ENCODE data around the gene NAA15. TPM values are rescaled to one million over a fixed set of nuclear protein-coding genes. Genes with fewer than 3 reads are reported as not detected.

NAA15 gene
- total and polyA plus RNA-seq, 2 of the 8 experiments (the other 6 are each of a cell fraction or from before 2014, with no cell fraction given), result 9.7 to 124 TPM

DNA sequence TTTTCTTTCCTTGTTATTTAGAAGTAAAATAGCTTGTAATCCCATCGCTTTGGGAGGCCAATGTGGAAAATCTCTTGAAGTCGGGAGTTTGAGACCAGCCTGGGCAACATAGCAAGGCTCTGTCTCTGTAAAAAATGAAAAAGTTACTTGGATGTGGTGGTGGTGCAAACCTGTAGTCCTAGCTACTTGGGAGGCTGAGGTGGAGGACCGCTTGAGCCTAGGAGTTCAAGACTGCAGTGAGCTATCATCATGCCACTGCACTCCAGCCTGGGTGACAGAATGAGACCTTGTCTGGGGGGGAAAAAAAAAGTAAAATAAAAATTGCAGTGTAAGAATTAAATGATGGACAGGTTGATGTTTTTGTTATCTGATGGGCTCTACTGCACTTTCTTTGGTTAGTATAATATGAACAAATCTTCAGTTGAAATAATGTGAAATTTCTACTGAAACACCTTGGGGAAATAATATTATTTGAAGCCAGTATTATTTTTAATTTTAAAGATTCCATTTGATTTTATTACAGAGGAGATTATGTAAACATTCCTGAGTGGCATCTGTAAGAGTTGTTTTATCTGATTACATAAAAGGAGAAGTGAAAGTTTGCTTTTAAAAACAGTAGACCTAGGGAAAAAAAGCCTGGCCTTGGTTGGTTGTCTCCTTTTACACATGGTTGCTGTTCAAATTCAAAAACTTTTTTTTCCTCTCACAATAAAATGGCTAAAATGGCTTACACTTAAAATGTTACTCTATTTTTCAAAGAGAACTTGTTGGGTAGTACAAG, 11.4 kb downstream of the NAA15 start:
- Histone ChIP-seq H2AFZ (ENCODE audit: low read length) (no peak overlapping the region), H3K18ac (ENCODE audit: extremely low read depth, low read length) (no peak overlapping the region), H3K27ac (ENCODE audit: low read depth, low read length) (no peak overlapping the region), H3K9me3 (ENCODE audit: insufficient read depth in 2 of 2, low read depth in 1 of 2, low read length in 1 of 2) (no peaks in the 10 kb centered on the region), H3K4ac (replicated peaks; ENCODE audit: insufficient read length, low read depth, low read length) (no peak overlapping the region), H4K91ac (replicated peaks; ENCODE audit: insufficient read length, low read length) (no peak overlapping the region), H4K20me1 (replicated peaks in 1 of 2; ENCODE audit: control insufficient read depth in 1 of 2, insufficient read depth in 2 of 2, low read length in 2 of 2) (peaks cover 11 to 18% of the 10 kb centered on the region in 2 experiments), H3K36me3 (ENCODE audit: control insufficient read depth in 2 of 4, insufficient read depth in 4 of 4, low read length in 3 of 4) (peaks cover 0 to 6% (median 0%) of the 10 kb centered on the region in 4 experiments; a peak in 1 of 8 replicates), H3K4me3 (ENCODE audit: extremely low read depth in 1 of 4, insufficient read depth in 2 of 4, low read depth in 3 of 4, low read length in 4 of 4) (no peak overlapping the region), H3K14ac (ENCODE audit: insufficient read length) (no peak overlapping the region), H2BK20ac (ENCODE audit: low read length) (no peak overlapping the region), H2BK120ac (replicated peaks; ENCODE audit: low read depth, low read length) (no peak overlapping the region), H2BK5ac (ENCODE audit: low read depth, low read length) (no peak overlapping the region), H3K23me2 (ENCODE audit: low read depth, low read length) (no peaks in the 10 kb centered on the region), H3K27me3 (replicated peaks in 1 of 4; ENCODE audit: control insufficient read depth in 3 of 4, extremely low read depth in 1 of 4, insufficient read depth in 3 of 4, low read length in 3 of 4) (no peaks in the 10 kb centered on the region), H3K9ac (replicated peaks in 1 of 4; ENCODE audit: extremely low read depth in 1 of 4, low read depth in 3 of 4, low read length in 3 of 4) (no peak overlapping the region), H4K8ac (ENCODE audit: extremely low read depth, insufficient read depth, low read length) (no peak overlapping the region), H2AK5ac (ENCODE audit: low read depth, low read length) (no peak overlapping the region), H3K4me1 (replicated peaks in 1 of 4; ENCODE audit: control insufficient read depth in 3 of 4, insufficient read depth in 4 of 4, low read length in 3 of 4) (peaks cover 5 to 10% (median 5%) of the 10 kb centered on the region in 4 experiments), H3K56ac (replicated peaks; ENCODE audit: insufficient read length, low read depth, low read length) (no peak overlapping the region), H3K4me2 (ENCODE audit: insufficient read depth in 1 of 2, low read depth in 2 of 2, low read length in 2 of 2) (no peak overlapping the region), H3K79me1 (ENCODE audit: low read depth, low read length) (no peaks in the 10 kb centered on the region), H2BK12ac (ENCODE audit: low read depth, low read length) (no peak overlapping the region), H3K79me2 (ENCODE audit: control insufficient read depth in 1 of 2, insufficient read depth in 2 of 2, low read length in 2 of 2) (peaks cover 39 to 99% of the 10 kb centered on the region in 2 experiments), H2BK15ac (ENCODE audit: low read length) (no peak overlapping the region), H4K5ac (ENCODE audit: insufficient read length, low read depth, low read length) (no peak overlapping the region), H3K23ac (ENCODE audit: insufficient read length) (no peak overlapping the region)
- ChIA-PET POLR2A (ENCODE audit: partially characterized antibody) (interaction anchor here (0.6 to 3.7 kb wide), 4 partner anchors 11 to 271 kb away, joined by 3 to 28 read pairs (median 3); partner anchors contain the start of genes NAA15 and NDUFC1), CTCF (ENCODE audit: partially characterized antibody) (interaction anchor here (0.6 to 1.2 kb wide), 3 partner anchors 10 to 58 kb away, joined by 4 read pairs; no protein-coding TSS in a partner anchor)
- WGBS, 2 experiments (ENCODE audit: extremely low coverage in 1 of 2, insufficient coverage in 1 of 2, insufficient read length in 1 of 2, insufficient replicate concordance in 2 of 2, low coverage in 1 of 2, low lambda C conversion rate in 2 of 2, missing lambda C conversion rate in 1 of 2), result 90% methylated on average over 3 of the region's 3 CpGs; no CpG with 5 or more reads in 1 of the 2 experiments
- FAIRE-seq, result no peak
- DNase-seq (ENCODE audit: low read depth in 1 of 2, low spot score in 2 of 2), result no peak
- TF ChIP-seq TBP (IDR thresholded peaks at IDR 0.05; ENCODE audit: low read depth, low read length), result no peak
- no peak for TF ChIP-seq EGR1 (IDR thresholded peaks at IDR 0.05; ENCODE audit: borderline replicate concordance, low read depth, low read length)
- no peak for TF ChIP-seq TCF12 (IDR thresholded peaks at IDR 0.05; ENCODE audit: low read depth, low read length)
- TF ChIP-seq CHD1 (IDR thresholded peaks at IDR 0.05; ENCODE audit: low read depth, low read length), result no peak
- TF ChIP-seq EZH2 (IDR thresholded peaks at IDR 0.05; ENCODE audit: low read depth, low read length, severe bottlenecking), result no peak
- TF ChIP-seq, protein P1, sequence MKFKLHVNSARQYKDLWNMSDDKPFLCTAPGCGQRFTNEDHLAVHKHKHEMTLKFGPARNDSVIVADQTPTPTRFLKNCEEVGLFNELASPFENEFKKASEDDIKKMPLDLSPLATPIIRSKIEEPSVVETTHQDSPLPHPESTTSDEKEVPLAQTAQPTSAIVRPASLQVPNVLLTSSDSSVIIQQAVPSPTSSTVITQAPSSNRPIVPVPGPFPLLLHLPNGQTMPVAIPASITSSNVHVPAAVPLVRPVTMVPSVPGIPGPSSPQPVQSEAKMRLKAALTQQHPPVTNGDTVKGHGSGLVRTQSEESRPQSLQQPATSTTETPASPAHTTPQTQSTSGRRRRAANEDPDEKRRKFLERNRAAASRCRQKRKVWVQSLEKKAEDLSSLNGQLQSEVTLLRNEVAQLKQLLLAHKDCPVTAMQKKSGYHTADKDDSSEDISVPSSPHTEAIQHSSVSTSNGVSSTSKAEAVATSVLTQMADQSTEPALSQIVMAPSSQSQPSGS (IDR thresholded peaks at IDR 0.05; ENCODE audit: low read length), result no peak
- no peak for TF ChIP-seq CEBPB (IDR thresholded peaks at IDR 0.05; ENCODE audit: low read depth, low read length)
- no peak for TF ChIP-seq PHF8 (conservative IDR thresholded peaks at IDR 0.05; ENCODE audit: low read depth, low read length)
- TF ChIP-seq YY1 (IDR thresholded peaks at IDR 0.05; ENCODE audit: low read depth, low read length), result no peak
- TF ChIP-seq JUND (IDR thresholded peaks at IDR 0.05; ENCODE audit: low read length), result no peak
- TF ChIP-seq CBX8 (IDR thresholded peaks at IDR 0.05; ENCODE audit: borderline replicate concordance, low read depth, low read length), result no peak

All from H1 (cell line).